Uterus (tissue), 2 donors: ENCODE measurements around the gene ATP5PB.

Experiments
- POLR2A ChIP-seq, 2 donors: fragments of 450-650 bp; IDR thresholded peaks; one replicate each; pipeline ENCODE4 v1.6.1; 2016; ENCODE audit warnings: antibody characterized with exemption in 2 of 2, mild to moderate bottlenecking in 1 of 2, moderate library complexity in 1 of 2
- TF ChIP-seq, protein P1 (sequence below), 4 experiments: fragments of 200-600 bp in 2 of 4; fragments of 450-650 bp in 2 of 4; sonication (generic) in 2 of 4; IDR thresholded peaks; one replicate each; pipeline ENCODE4 v1.5.1; 2016 to 2019; ENCODE audit warnings: antibody characterized with exemption in 4 of 4, mild to moderate bottlenecking in 2 of 4, moderate library complexity in 1 of 4

DNA sequence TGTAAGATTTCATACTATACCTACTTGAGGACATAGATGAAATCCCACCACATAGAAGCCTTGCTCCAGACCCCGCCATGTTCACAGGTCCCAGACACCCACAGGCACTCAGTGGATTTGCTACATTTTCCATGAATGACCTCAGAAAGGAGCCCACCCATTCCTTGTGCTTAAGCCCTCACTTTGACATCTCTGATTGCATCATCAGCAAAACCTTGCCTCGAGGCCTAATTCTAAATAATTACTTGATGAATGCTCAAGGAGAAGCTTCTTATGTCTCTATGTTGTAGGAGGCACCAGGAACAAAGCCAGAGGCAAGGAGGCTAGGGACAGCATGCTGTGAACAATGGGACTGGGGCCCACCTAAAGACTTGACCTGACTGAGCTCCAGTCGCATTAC, 33.8 kb upstream of the ATP5PB start:
- no peak for TF ChIP-seq POLR2A (IDR thresholded peaks at IDR 0.05)
- TF ChIP-seq, protein P1, sequence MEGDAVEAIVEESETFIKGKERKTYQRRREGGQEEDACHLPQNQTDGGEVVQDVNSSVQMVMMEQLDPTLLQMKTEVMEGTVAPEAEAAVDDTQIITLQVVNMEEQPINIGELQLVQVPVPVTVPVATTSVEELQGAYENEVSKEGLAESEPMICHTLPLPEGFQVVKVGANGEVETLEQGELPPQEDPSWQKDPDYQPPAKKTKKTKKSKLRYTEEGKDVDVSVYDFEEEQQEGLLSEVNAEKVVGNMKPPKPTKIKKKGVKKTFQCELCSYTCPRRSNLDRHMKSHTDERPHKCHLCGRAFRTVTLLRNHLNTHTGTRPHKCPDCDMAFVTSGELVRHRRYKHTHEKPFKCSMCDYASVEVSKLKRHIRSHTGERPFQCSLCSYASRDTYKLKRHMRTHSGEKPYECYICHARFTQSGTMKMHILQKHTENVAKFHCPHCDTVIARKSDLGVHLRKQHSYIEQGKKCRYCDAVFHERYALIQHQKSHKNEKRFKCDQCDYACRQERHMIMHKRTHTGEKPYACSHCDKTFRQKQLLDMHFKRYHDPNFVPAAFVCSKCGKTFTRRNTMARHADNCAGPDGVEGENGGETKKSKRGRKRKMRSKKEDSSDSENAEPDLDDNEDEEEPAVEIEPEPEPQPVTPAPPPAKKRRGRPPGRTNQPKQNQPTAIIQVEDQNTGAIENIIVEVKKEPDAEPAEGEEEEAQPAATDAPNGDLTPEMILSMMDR (IDR thresholded peaks at IDR 0.05) = no peak
